ENCODE results near the gene SNRNP200. TPM values are rescaled to one million over a fixed set of nuclear protein-coding genes. Genes with fewer than 3 reads are reported as not detected.
A peak's percentile ranks its signal among the peaks of the same experiment; 100 is the strongest.

The SNRNP200 gene
- total RNA-seq, 2 donors from 2014 or later: 190 to 211 TPM

- Histone ChIP-seq H3K27ac (ENCODE audit: low read depth, low read length) (no peak overlapping the region), H3K9me3 (ENCODE audit: control insufficient read depth, low read length) (no peaks in the 10 kb centered on the region), H3K36me3 (ENCODE audit: control insufficient read depth, insufficient read depth, low read length) (peaks cover 37% of the 10 kb centered on the region), H3K27me3 (ENCODE audit: control insufficient read depth, insufficient read depth, low read length, poor library complexity, severe bottlenecking) (no peaks in the 10 kb centered on the region), H3K9ac (ENCODE audit: extremely low read depth, low read length, poor library complexity, severe bottlenecking) (peak overlapping the region; percentile 76), H3K4me3 (ENCODE audit: low read length) (peak overlapping the region; percentile 93), H3K4me1 (ENCODE audit: control insufficient read depth, insufficient read depth, low read length) (peaks cover 6% of the 10 kb centered on the region)
- H3K4me1 Mint-ChIP-seq: peaks cover 15% of the 10 kb centered on the region
- H3K27me3 Mint-ChIP-seq (ENCODE audit: insufficient read depth): peaks cover 11% of the 10 kb centered on the region
- DNase-seq: no peak
- TF ChIP-seq CTCF (conservative IDR thresholded peaks at IDR 0.05): no peak
- peaks cover 38% of the 10 kb centered on the region for H3K36me3 Mint-ChIP-seq (ENCODE audit: low read depth)
- 20 to 21% methylated on average over 1 to 9 of the region's 9 CpGs for WGBS, 2 experiments (ENCODE audit: insufficient coverage in 1 of 2, insufficient read length in 1 of 2)
- peak overlapping the region; percentile 99 for H3K4me3 Mint-ChIP-seq
- H3K27ac Mint-ChIP-seq: peak overlapping the region; percentile 99
- H3K9me3 Mint-ChIP-seq: no peaks in the 10 kb centered on the region
Observed at GRCh38 chr2:96305979-96306308, 598 bp upstream of the SNRNP200 start.

- Mint-ChIP-seq H3K4me3 (peak overlapping the region; percentile 99), H3K36me3 (ENCODE audit: low read depth) (peaks cover 46% of the 10 kb centered on the region), H3K4me1 (peaks cover 15% of the 10 kb centered on the region), H3K9me3 (no peaks in the 10 kb centered on the region), H3K27ac (peak overlapping the region; percentile 61), H3K27me3 (ENCODE audit: insufficient read depth) (peaks cover 6% of the 10 kb centered on the region)
- Histone ChIP-seq H3K4me1 (ENCODE audit: control insufficient read depth, insufficient read depth, low read length) (peaks cover 6% of the 10 kb centered on the region), H3K27me3 (ENCODE audit: control insufficient read depth, insufficient read depth, low read length, poor library complexity, severe bottlenecking) (no peaks in the 10 kb centered on the region), H3K4me3 (ENCODE audit: low read length) (peak overlapping the region; percentile 93), H3K9ac (ENCODE audit: extremely low read depth, low read length, poor library complexity, severe bottlenecking) (peak overlapping the region; percentile 76), H3K9me3 (ENCODE audit: control insufficient read depth, low read length) (no peaks in the 10 kb centered on the region), H3K36me3 (ENCODE audit: control insufficient read depth, insufficient read depth, low read length) (peaks cover 47% of the 10 kb centered on the region), H3K27ac (ENCODE audit: low read depth, low read length) (no peak overlapping the region)
- 63 to 64% methylated on average over 10 to 11 of the region's 11 CpGs for WGBS, 2 experiments (ENCODE audit: insufficient coverage in 1 of 2, insufficient read length in 1 of 2)
- no peak for TF ChIP-seq CTCF (conservative IDR thresholded peaks at IDR 0.05)
- DNase-seq: no peak
Observed at GRCh38 chr2:96304606-96305005, 740 bp downstream of the SNRNP200 start.

GRCh38 chr2:96301865-96302264, 3.5 kb downstream of the SNRNP200 start:
- Mint-ChIP-seq H3K27ac (no peak overlapping the region), H3K4me3 (no peak overlapping the region), H3K9me3 (no peaks in the 10 kb centered on the region), H3K27me3 (ENCODE audit: insufficient read depth) (no peaks in the 10 kb centered on the region), H3K36me3 (ENCODE audit: low read depth) (peaks cover 70% of the 10 kb centered on the region), H3K4me1 (peaks cover 15% of the 10 kb centered on the region)
- no peak for DNase-seq
- Histone ChIP-seq H3K36me3 (ENCODE audit: control insufficient read depth, insufficient read depth, low read length) (peaks cover 74% of the 10 kb centered on the region), H3K9ac (ENCODE audit: extremely low read depth, low read length, poor library complexity, severe bottlenecking) (no peak overlapping the region), H3K4me1 (ENCODE audit: control insufficient read depth, insufficient read depth, low read length) (peaks cover 6% of the 10 kb centered on the region), H3K9me3 (ENCODE audit: control insufficient read depth, low read length) (no peaks in the 10 kb centered on the region), H3K4me3 (ENCODE audit: low read length) (no peak overlapping the region), H3K27ac (ENCODE audit: low read depth, low read length) (no peak overlapping the region), H3K27me3 (ENCODE audit: control insufficient read depth, insufficient read depth, low read length, poor library complexity, severe bottlenecking) (no peaks in the 10 kb centered on the region)
- TF ChIP-seq CTCF (conservative IDR thresholded peaks at IDR 0.05): no peak
- 100% methylated on average over 1 of the region's 1 CpG; no CpG with 5 or more reads in 1 of the 2 experiments for WGBS, 2 experiments (ENCODE audit: insufficient coverage in 1 of 2, insufficient read length in 1 of 2)

All from endodermal cell (in vitro differentiated cells).